ENCODE results near the gene BAAT.

Gene BAAT

DNA sequence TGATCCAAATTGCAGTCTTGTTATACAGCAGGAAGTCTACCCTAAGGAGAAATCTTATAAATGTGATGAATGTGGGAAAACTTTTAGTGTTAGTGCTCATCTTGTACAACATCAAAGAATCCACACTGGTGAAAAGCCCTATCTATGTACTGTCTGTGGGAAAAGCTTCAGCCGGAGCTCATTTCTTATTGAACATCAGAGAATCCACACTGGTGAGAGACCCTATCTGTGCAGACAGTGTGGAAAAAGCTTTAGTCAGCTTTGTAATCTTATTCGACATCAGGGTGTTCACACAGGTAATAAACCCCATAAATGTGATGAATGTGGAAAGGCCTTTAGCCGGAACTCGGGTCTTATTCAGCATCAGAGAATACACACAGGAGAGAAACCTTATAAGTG lies 24.3 kb upstream of the BAAT start:
- ATAC-seq = no peak
- TF ChIP-seq BACH2 (CRISPR knock-in tag; IDR thresholded peaks at IDR 0.05; ENCODE audit: borderline replicate concordance) = no peak
- no peak for TF ChIP-seq ARNTL (CRISPR knock-in tag; IDR thresholded peaks at IDR 0.05; ENCODE audit: borderline replicate concordance, low read depth)
- TF ChIP-seq ESRRG (CRISPR knock-in tag; IDR thresholded peaks at IDR 0.05) = no peak
- no peak for TF ChIP-seq CSDC2 (CRISPR knock-in tag; IDR thresholded peaks at IDR 0.05)
- no peak for TF ChIP-seq ISL1 (CRISPR knock-in tag; IDR thresholded peaks at IDR 0.05)
- no peak for TF ChIP-seq SNAI2 (CRISPR knock-in tag; IDR thresholded peaks at IDR 0.05)
- TF ChIP-seq OSR1 (CRISPR knock-in tag; IDR thresholded peaks at IDR 0.05) = no peak
- TF ChIP-seq, protein P1, sequence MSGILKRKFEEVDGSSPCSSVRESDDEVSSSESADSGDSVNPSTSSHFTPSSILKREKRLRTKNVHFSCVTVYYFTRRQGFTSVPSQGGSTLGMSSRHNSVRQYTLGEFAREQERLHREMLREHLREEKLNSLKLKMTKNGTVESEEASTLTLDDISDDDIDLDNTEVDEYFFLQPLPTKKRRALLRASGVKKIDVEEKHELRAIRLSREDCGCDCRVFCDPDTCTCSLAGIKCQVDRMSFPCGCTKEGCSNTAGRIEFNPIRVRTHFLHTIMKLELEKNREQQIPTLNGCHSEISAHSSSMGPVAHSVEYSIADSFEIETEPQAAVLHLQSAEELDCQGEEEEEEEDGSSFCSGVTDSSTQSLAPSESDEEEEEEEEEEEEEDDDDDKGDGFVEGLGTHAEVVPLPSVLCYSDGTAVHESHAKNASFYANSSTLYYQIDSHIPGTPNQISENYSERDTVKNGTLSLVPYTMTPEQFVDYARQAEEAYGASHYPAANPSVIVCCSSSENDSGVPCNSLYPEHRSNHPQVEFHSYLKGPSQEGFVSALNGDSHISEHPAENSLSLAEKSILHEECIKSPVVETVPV (CRISPR knock-in tag; IDR thresholded peaks at IDR 0.05) = no peak
- TF ChIP-seq GLIS3 (CRISPR knock-in tag; IDR thresholded peaks at IDR 0.05) = no peak
- TF ChIP-seq RARB (CRISPR knock-in tag; IDR thresholded peaks at IDR 0.05) = no peak
- no peak for TF ChIP-seq ZNF8 (CRISPR knock-in tag; IDR thresholded peaks at IDR 0.05)
- no peak for TF ChIP-seq ZFP3 (CRISPR knock-in tag; IDR thresholded peaks at IDR 0.05)
- TF ChIP-seq, protein P2, sequence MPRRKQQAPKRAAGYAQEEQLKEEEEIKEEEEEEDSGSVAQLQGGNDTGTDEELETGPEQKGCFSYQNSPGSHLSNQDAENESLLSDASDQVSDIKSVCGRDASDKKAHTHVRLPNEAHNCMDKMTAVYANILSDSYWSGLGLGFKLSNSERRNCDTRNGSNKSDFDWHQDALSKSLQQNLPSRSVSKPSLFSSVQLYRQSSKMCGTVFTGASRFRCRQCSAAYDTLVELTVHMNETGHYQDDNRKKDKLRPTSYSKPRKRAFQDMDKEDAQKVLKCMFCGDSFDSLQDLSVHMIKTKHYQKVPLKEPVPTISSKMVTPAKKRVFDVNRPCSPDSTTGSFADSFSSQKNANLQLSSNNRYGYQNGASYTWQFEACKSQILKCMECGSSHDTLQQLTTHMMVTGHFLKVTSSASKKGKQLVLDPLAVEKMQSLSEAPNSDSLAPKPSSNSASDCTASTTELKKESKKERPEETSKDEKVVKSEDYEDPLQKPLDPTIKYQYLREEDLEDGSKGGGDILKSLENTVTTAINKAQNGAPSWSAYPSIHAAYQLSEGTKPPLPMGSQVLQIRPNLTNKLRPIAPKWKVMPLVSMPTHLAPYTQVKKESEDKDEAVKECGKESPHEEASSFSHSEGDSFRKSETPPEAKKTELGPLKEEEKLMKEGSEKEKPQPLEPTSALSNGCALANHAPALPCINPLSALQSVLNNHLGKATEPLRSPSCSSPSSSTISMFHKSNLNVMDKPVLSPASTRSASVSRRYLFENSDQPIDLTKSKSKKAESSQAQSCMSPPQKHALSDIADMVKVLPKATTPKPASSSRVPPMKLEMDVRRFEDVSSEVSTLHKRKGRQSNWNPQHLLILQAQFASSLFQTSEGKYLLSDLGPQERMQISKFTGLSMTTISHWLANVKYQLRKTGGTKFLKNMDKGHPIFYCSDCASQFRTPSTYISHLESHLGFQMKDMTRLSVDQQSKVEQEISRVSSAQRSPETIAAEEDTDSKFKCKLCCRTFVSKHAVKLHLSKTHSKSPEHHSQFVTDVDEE (CRISPR knock-in tag; IDR thresholded peaks at IDR 0.05) = no peak

DNA sequence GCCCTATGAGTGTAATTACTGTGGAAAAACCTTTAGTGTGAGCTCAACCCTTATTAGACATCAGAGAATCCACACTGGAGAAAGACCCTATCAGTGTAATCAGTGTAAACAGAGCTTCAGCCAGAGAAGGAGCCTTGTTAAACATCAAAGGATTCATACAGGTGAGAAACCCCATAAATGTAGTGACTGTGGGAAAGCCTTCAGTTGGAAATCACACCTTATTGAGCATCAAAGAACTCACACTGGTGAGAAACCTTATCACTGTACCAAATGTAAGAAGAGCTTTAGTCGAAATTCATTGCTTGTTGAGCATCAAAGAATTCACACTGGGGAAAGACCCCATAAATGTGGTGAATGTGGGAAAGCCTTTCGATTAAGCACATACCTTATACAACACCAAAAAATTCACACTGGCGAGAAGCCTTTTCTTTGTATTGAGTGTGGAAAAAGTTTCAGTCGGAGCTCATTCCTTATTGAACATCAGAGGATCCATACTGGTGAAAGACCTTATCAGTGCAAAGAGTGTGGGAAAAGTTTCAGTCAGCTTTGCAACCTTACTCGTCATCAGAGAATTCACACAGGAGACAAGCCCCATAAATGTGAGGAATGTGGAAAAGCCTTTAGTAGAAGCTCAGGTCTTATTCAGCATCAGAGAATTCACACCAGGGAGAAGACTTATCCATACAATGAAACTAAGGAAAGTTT lies 23.7 kb upstream of the BAAT start:
- no peak for ATAC-seq
- no peak for TF ChIP-seq ZNF8 (CRISPR knock-in tag; IDR thresholded peaks at IDR 0.05)

DNA sequence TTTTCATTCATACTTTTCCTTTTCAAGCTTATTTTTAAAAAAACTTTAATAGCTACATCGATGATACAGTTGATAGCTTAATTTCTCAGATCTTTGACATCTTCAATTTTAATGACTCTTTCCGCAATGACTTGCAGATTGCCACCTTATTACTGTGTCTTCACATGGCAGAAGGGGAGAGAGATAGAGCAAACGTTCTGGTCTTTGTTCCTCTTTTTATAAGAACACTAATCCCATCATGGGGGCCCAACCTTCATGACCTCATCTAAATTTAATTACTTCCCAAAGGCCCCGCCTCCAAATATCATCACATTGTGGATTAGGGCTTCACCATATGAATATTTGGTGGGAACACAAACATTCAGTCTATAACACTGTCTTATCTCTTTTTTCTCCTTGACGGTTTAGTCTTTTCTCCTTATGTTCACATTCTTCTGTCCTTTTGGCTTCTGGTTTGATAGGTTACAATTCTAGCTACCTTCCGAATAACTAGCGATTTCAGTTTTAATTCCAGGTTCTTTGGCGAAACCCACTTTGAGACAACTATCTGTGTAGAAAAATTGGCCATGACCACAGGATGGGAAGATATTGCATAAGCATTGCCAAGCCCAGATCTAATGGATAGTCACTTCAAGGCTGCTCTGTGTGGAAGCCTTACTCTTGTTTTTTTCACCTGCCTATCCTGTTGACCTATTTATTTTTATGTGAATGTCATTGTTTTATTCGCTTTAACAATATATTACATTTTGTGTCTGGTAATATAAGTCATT lies 18.9 kb upstream of the BAAT start:
- TF ChIP-seq ARNTL (CRISPR knock-in tag; IDR thresholded peaks at IDR 0.05; ENCODE audit: borderline replicate concordance, low read depth) (no peak), BACH2 (CRISPR knock-in tag; IDR thresholded peaks at IDR 0.05; ENCODE audit: borderline replicate concordance) (no peak), CSDC2 (CRISPR knock-in tag; IDR thresholded peaks at IDR 0.05) (no peak)
- no peak for ATAC-seq

DNA sequence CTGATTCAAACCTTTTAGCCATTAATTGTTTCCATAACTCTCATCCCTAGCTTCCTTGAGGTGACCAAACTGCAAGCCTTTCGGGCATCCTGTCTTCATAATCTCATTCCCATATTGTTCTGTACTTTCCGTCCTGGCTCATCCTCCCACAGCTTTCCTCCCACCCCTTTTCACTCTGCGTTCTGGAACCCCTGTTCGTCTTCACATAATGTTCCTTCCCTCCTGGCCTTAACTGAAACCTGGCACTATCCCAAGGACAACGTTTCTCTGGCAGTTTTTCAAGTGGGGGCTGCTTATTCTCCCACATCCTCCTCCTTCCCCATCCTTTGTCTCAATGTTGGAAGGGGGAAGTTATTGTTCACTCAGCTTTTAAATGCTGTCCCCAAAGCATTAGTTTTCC lies 15.3 kb upstream of the BAAT start:
- ATAC-seq = no peak
- TF ChIP-seq, protein P3, sequence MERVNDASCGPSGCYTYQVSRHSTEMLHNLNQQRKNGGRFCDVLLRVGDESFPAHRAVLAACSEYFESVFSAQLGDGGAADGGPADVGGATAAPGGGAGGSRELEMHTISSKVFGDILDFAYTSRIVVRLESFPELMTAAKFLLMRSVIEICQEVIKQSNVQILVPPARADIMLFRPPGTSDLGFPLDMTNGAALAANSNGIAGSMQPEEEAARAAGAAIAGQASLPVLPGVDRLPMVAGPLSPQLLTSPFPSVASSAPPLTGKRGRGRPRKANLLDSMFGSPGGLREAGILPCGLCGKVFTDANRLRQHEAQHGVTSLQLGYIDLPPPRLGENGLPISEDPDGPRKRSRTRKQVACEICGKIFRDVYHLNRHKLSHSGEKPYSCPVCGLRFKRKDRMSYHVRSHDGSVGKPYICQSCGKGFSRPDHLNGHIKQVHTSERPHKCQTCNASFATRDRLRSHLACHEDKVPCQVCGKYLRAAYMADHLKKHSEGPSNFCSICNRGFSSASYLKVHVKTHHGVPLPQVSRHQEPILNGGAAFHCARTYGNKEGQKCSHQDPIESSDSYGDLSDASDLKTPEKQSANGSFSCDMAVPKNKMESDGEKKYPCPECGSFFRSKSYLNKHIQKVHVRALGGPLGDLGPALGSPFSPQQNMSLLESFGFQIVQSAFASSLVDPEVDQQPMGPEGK (CRISPR knock-in tag; IDR thresholded peaks at IDR 0.05; ENCODE audit: borderline replicate concordance) = no peak
- TF ChIP-seq SNAI2 (CRISPR knock-in tag; IDR thresholded peaks at IDR 0.05) = no peak
- TF ChIP-seq, protein P4, sequence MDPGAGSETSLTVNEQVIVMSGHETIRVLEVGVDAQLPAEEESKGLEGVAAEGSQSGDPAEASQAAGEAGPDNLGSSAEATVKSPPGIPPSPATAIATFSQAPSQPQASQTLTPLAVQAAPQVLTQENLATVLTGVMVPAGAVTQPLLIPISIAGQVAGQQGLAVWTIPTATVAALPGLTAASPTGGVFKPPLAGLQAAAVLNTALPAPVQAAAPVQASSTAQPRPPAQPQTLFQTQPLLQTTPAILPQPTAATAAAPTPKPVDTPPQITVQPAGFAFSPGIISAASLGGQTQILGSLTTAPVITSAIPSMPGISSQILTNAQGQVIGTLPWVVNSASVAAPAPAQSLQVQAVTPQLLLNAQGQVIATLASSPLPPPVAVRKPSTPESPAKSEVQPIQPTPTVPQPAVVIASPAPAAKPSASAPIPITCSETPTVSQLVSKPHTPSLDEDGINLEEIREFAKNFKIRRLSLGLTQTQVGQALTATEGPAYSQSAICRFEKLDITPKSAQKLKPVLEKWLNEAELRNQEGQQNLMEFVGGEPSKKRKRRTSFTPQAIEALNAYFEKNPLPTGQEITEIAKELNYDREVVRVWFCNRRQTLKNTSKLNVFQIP (CRISPR knock-in tag; IDR thresholded peaks at IDR 0.05; ENCODE audit: borderline replicate concordance, low read depth) = no peak
- TF ChIP-seq ZFP30 (CRISPR knock-in tag; IDR thresholded peaks at IDR 0.05) = no peak
- TF ChIP-seq, protein P2 (CRISPR knock-in tag; IDR thresholded peaks at IDR 0.05) = no peak
- no peak for TF ChIP-seq TOX (CRISPR knock-in tag; IDR thresholded peaks at IDR 0.05; ENCODE audit: borderline replicate concordance)
- TF ChIP-seq GLIS3 (CRISPR knock-in tag; IDR thresholded peaks at IDR 0.05) = no peak
- TF ChIP-seq, protein P5, sequence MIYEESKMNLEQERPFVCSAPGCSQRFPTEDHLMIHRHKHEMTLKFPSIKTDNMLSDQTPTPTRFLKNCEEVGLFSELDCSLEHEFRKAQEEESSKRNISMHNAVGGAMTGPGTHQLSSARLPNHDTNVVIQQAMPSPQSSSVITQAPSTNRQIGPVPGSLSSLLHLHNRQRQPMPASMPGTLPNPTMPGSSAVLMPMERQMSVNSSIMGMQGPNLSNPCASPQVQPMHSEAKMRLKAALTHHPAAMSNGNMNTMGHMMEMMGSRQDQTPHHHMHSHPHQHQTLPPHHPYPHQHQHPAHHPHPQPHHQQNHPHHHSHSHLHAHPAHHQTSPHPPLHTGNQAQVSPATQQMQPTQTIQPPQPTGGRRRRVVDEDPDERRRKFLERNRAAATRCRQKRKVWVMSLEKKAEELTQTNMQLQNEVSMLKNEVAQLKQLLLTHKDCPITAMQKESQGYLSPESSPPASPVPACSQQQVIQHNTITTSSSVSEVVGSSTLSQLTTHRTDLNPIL (CRISPR knock-in tag; IDR thresholded peaks at IDR 0.05; ENCODE audit: low read depth) = no peak
- TF ChIP-seq BACH2 (CRISPR knock-in tag; IDR thresholded peaks at IDR 0.05; ENCODE audit: borderline replicate concordance) = no peak
- no peak for TF ChIP-seq OSR1 (CRISPR knock-in tag; IDR thresholded peaks at IDR 0.05)
- TF ChIP-seq, protein P1 (CRISPR knock-in tag; IDR thresholded peaks at IDR 0.05) = no peak
- TF ChIP-seq PPARA (CRISPR knock-in tag; IDR thresholded peaks at IDR 0.05; ENCODE audit: borderline replicate concordance) = no peak
- no peak for TF ChIP-seq ARNTL (CRISPR knock-in tag; IDR thresholded peaks at IDR 0.05; ENCODE audit: borderline replicate concordance, low read depth)
- no peak for TF ChIP-seq ZFP3 (CRISPR knock-in tag; IDR thresholded peaks at IDR 0.05)
- TF ChIP-seq ZC3H10 (CRISPR knock-in tag; IDR thresholded peaks at IDR 0.05) = no peak
